KBM-7 (cell line): ENCODE results near the gene ETNK1.

Experiments used
- DNase-seq: peaks from one replicate; pipeline ENCODE4 v3.0.0-alpha.2; 2015
- in situ Hi-C: fragments of 300-500 bp; cut with MboI; formaldehyde crosslinking; loops from 2 replicates; pipeline ENCODE4 v1.14.3; 2020; ENCODE audit warnings: low sequenced_read_pairs, low pct_unique_long_range_greater_than_20kb, mixed read lengths

The ETNK1 gene

DNA sequence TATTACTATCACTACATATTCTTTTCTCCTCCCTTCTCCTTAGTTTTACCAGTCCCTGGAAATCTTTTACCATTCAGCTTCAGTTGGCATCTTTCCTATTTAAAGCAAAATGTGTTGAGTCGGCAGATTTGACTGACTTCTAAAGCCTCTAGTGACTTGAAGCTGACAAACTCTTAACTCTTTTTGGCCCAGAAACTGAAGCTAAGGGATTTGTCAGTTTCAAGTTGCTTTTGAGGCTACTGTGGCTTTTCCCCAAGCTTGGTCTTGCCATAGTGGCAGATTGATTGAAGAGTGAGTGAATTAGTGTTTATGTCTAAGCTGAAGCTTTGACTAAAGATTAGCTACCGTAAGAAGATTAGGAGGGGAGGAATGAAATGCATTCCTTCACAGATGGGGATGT is 104.0 kb downstream of the ETNK1 start:
- in situ Hi-C loops = no loop called here
- no peak for DNase-seq

DNA sequence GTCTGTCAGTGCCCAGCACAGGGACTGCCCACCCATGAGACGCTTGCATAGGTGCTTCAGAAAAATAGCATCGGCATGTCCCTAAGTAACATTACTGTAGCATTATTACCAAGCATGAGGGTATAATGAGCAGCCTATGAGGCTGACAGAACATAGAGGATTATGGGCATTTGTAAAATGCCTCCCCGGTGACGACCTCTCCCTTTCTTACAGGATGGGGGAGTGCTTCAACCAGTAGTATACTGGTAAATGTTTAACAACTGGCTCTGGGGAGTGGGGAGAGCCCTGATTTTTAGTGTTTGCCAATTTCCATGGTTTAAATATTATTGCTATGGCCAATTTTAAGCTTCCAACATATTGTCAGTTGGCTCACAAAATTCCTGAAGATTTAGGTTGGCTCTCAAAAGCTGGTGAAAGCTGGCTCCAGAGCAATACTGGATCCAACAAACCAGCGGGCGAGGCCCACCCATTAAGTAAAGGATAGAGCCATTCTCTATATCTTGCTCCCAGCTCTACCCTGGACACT is 104.5 kb downstream of the ETNK1 start:
- no peak for DNase-seq
- in situ Hi-C loops = no loop called here

DNA sequence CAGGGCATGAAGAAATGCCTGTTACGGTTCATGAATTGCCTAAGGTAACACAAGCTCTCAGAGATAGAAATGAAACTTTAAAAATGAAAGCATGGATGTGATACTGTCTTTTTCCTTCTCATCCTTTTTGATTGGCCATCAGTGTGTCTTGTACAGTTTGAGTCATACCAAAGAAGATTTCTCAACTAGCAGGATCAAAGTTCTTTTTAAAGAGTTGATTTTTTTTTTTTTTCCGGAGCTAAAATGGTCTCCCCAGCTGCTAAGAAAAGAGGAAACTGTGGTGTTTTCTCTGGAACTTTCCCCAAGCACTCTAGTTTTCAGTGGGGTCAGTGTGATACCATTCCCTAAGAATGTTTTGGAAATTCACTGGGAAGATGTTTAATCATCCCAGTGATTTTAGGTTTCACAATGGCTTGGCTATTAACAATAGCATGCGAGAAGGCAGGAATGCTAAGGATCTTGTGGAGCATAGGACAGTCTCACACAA is 105.0 kb downstream of the ETNK1 start:
- in situ Hi-C loops = no loop called here
- DNase-seq = peak; percentile 43

DNA sequence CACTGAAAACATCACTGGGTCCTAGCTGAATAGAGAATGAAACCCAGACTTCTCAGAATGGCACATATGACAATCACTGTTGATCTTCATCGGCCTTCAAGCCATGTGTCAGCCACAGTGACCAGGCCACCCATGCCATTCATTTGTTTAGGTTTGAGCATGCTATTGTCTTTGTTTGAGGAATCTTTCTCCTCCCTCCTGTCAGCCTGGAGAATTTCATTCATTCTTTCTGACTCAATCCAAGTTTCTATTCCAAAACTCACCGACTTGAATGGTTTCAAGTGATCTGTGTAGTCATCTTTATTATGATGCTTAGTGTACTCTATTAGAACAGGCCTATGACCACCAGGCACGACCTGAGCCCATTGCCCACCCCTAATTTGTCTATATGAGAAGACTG is 106.3 kb downstream of the ETNK1 start:
- in situ Hi-C loops = no loop called here
- no peak for DNase-seq

DNA sequence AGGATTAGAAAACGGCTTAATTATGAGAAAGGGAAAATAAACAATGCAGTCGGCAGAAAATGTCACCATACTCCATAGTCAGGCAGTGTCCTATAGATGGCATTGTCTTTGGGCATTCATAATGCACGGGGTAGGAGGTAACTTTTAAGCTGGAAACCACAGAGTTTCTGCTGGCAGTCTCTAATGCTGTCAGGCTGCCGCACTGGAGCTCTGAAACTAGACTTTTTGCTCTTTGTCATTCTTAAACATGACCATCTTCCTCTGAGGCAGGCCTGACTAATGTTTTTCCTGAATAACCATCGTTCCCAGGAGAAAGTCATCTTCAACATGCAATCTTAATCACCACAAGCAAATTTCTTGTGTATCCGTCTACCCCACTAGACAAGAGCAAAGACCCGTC is 108.8 kb downstream of the ETNK1 start:
- in situ Hi-C loops = no loop called here
- DNase-seq = no peak

DNA sequence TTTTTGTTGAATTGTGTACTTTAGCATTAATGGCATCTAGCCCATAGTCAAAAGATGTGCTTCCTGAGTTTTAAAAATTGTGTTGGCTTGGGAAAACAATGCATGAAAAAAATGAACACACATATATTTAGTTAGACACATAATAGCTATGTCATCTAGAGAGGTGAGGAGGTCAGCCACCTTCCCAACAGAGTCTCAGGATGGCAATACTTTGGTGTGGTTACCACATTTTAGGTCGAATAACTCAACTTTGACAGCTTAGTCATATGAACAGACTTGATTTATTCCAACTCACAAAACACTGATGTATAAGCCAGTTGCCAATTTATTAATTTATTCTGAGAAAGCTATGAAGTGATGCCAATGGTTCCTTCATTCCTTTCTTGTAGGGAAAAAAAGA is 114.0 kb downstream of the ETNK1 start:
- DNase-seq = no peak
- in situ Hi-C loops = no loop called here
